Keratinocyte (primary cell): ENCODE data around the gene SPIN1. TPM values are rescaled to one million over a fixed set of nuclear protein-coding genes. Genes with fewer than 3 reads are reported as not detected.
"Not testable (repeated sequence)": the region's sequence is repeated elsewhere in the genome, so short reads cannot be mapped to it uniquely, and the experiment has no call there.

Source experiments
- DNase-seq: peaks from one replicate; pipeline ENCODE4 v3.0.0-alpha.2; 2011; ENCODE audit warnings: low read depth, missing footprints, low spot score
- FAIRE-seq: peaks from 2 replicates; lab custom pipeline; 2011; peaks lifted over from hg19 to GRCh38; lab: Jason Lieb, UNC
- H2AFZ ChIP-seq: 2 replicates; pipeline ENCODE4 v1.6.0; 2012; ENCODE audit warnings: low read length, control low read depth, inconsistent platforms; ENCODE audit not compliant: control insufficient read depth
- H3K27ac ChIP-seq: 2 replicates; pipeline ENCODE4 v1.5.1; 2011; ENCODE audit warnings: low read length; ENCODE audit not compliant: control insufficient read depth, insufficient read depth
- H3K27me3 ChIP-seq: 3 replicates; pipeline ENCODE4 v1.6.0; 2011; ENCODE audit warnings: low read length; ENCODE audit not compliant: control insufficient read depth, insufficient read depth; ENCODE audit errors: extremely low read depth
- H3K36me3 ChIP-seq, 2 experiments: 2 replicates in 1 of 2; 3 replicates in 1 of 2; pipeline ENCODE4 v1.5.1; 2011; ENCODE audit warnings: low read length in 2 of 2, mild to moderate bottlenecking in 1 of 2; ENCODE audit not compliant: control insufficient read depth in 2 of 2, insufficient read depth in 2 of 2; ENCODE audit errors: extremely low read depth in 1 of 2
- H3K4me1 ChIP-seq: 3 replicates; pipeline ENCODE4 v1.5.1; 2011; ENCODE audit warnings: low read length; ENCODE audit not compliant: control insufficient read depth, insufficient read depth; ENCODE audit errors: extremely low read depth
- H3K4me2 ChIP-seq: 3 replicates; pipeline ENCODE4 v1.6.0; 2011; ENCODE audit warnings: low read depth, low read length; ENCODE audit not compliant: control insufficient read depth, insufficient read depth; ENCODE audit errors: extremely low read depth
- H3K4me3 ChIP-seq, 3 experiments: fragments of 200-600 bp in 1 of 3; sonication (generic) in 1 of 3; 2 replicates in 2 of 3; 3 replicates in 1 of 3; pipeline ENCODE4 v1.5.1; 2011 to 2016; ENCODE audit warnings: low read length in 3 of 3, mild to moderate bottlenecking in 3 of 3, control low read depth in 2 of 3, inconsistent platforms in 1 of 3, low read depth in 1 of 3, mixed read lengths in 1 of 3, mixed run types in 1 of 3, moderate library complexity in 1 of 3; ENCODE audit not compliant: control insufficient read depth in 2 of 3, insufficient read depth in 2 of 3; ENCODE audit errors: extremely low read depth in 1 of 3
- H3K79me2 ChIP-seq: 2 replicates; pipeline ENCODE4 v1.6.0; 2012; ENCODE audit warnings: low read length; ENCODE audit not compliant: control insufficient read depth, insufficient read depth
- H3K9ac ChIP-seq: 3 replicates; pipeline ENCODE4 v1.6.0; 2011; ENCODE audit warnings: low read length; ENCODE audit not compliant: control insufficient read depth, insufficient read depth; ENCODE audit errors: extremely low read depth
- H3K9me1 ChIP-seq: 3 replicates; pipeline ENCODE4 v1.6.0; 2011; ENCODE audit warnings: low read length; ENCODE audit not compliant: control insufficient read depth, insufficient read depth; ENCODE audit errors: extremely low read depth
- H3K9me3 ChIP-seq: 2 replicates; pipeline ENCODE4 v1.5.1; 2012; ENCODE audit warnings: low read depth, low read length; ENCODE audit not compliant: control insufficient read depth
- H4K20me1 ChIP-seq: 3 replicates; pipeline ENCODE4 v1.6.0; 2011; ENCODE audit warnings: low read length; ENCODE audit not compliant: control insufficient read depth, insufficient read depth; ENCODE audit errors: extremely low read depth
- EZH2 ChIP-seq: IDR thresholded peaks from one replicate; pipeline ENCODE4 v1.6.1; 2012; ENCODE audit warnings: inconsistent platforms, mild to moderate bottlenecking, low read length, moderate library complexity
- dilution Hi-C: fragments of 300-500 bp; cut with MboI; formaldehyde crosslinking; loops from one replicate; pipeline ENCODE4 v1.7.0; 2020; ENCODE audit warnings: low sequenced_read_pairs; ENCODE audit not compliant: extremely low pct_ligation_motif_present
- polyA plus RNA-seq, 5 experiments: library from polyadenylated mRNA; depleted of rRNA in 3 of 5; stranded (reverse) in 3 of 5; stranded (forward) in 1 of 5; unstranded in 1 of 5; fragments of >200 nt; gene quantifications; 1 replicate in 1 of 5; 2 replicates in 3 of 5; 3 replicates in 1 of 5; pipeline versions ENCODE4 v1.2.1 to v1.2.3, GENCODE V29; 2011 to 2012; ENCODE audit warnings: missing spikeins in 2 of 5, low read depth in 1 of 5, low replicate concordance in 1 of 5
- TF ChIP-seq, protein P1 (sequence below), 3 experiments: IDR thresholded peaks in 1 of 3; conservative IDR thresholded peaks in 1 of 3; optimal IDR thresholded peaks in 1 of 3; 2 replicates in 2 of 3; 3 replicates in 1 of 3; pipeline versions ENCODE3 to v1.5.1; 2011; ENCODE audit warnings: low read length in 3 of 3, mild to moderate bottlenecking in 3 of 3, moderate library complexity in 2 of 3, control low read depth in 1 of 3, inconsistent platforms in 1 of 3; ENCODE audit not compliant: insufficient read depth in 2 of 3; ENCODE audit errors: extremely low read depth in 1 of 3

The SPIN1 gene
- polyA plus RNA-seq, 1 donor (not counting 4 experiments of a cell fraction or from before 2014, with no cell fraction given) = 68.8 TPM

DNA sequence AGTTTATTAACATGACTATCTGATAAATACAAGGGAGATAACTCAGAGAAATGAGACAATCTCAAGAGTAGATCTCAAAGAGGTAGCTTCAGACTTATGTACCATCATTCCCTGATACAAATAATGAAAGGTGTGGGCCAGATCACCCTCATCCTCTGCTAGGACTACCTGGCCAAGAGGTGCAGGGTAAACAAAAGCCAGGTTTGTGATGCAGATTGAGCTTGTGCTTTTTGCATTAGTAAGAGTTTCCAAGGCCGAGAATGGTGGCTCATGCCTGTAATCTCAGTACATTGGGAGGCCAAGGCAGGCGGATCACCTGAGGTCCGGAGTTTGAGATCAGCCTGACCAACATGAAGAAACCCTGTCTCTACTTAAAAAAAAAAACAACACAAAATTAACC lies 8.9 kb upstream of the SPIN1 start:
- no peak overlapping the region for H3K9ac ChIP-seq
- no peak overlapping the region for H2AFZ ChIP-seq
- H3K27ac ChIP-seq = no peak overlapping the region
- H3K4me1 ChIP-seq = no peaks in the 10 kb centered on the region
- no peaks in the 10 kb centered on the region for H3K79me2 ChIP-seq
- H3K36me3 ChIP-seq = no peaks in the 10 kb centered on the region
- no peak for DNase-seq
- dilution Hi-C loops = no loop called here
- no peaks in the 10 kb centered on the region for H3K9me1 ChIP-seq
- H3K4me3 ChIP-seq = no peak overlapping the region
- FAIRE-seq = no peak
- TF ChIP-seq, protein P1, sequence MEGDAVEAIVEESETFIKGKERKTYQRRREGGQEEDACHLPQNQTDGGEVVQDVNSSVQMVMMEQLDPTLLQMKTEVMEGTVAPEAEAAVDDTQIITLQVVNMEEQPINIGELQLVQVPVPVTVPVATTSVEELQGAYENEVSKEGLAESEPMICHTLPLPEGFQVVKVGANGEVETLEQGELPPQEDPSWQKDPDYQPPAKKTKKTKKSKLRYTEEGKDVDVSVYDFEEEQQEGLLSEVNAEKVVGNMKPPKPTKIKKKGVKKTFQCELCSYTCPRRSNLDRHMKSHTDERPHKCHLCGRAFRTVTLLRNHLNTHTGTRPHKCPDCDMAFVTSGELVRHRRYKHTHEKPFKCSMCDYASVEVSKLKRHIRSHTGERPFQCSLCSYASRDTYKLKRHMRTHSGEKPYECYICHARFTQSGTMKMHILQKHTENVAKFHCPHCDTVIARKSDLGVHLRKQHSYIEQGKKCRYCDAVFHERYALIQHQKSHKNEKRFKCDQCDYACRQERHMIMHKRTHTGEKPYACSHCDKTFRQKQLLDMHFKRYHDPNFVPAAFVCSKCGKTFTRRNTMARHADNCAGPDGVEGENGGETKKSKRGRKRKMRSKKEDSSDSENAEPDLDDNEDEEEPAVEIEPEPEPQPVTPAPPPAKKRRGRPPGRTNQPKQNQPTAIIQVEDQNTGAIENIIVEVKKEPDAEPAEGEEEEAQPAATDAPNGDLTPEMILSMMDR (optimal IDR thresholded peaks at IDR 0.05 in 1 of 3, IDR thresholded peaks at IDR 0.05 in 1 of 3, conservative IDR thresholded peaks at IDR 0.05 in 1 of 3; ENCODE audit: extremely low read depth in 1 of 3, insufficient read depth in 2 of 3, low read length in 3 of 3) = no peak
- no peak for TF ChIP-seq EZH2
- H3K4me2 ChIP-seq = no peak overlapping the region
- H4K20me1 ChIP-seq = no peaks in the 10 kb centered on the region
- H3K9me3 ChIP-seq = no peaks in the 10 kb centered on the region
- no peaks in the 10 kb centered on the region for H3K27me3 ChIP-seq

DNA sequence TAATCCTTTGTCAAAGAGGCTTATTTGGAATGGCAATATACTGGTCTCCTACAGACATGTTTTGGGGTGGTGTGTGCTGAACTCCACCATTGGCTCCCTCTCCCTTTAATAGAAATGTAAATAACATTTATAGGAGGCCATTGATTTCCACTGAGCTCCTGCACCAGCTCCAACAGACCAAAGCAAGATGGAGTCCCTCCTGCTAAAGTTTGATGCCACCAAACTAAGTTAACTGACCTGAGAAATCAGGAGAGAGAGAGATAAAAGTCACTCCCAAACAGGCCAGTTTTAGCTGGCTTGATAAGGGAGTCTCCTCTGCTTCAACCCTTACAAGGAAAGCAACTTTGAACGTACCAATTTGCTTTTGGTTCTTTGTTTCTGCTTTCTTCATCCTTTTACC lies 8.1 kb upstream of the SPIN1 start:
- dilution Hi-C loops = no loop called here
- H3K4me3 ChIP-seq = no peak overlapping the region
- no peak for DNase-seq

DNA sequence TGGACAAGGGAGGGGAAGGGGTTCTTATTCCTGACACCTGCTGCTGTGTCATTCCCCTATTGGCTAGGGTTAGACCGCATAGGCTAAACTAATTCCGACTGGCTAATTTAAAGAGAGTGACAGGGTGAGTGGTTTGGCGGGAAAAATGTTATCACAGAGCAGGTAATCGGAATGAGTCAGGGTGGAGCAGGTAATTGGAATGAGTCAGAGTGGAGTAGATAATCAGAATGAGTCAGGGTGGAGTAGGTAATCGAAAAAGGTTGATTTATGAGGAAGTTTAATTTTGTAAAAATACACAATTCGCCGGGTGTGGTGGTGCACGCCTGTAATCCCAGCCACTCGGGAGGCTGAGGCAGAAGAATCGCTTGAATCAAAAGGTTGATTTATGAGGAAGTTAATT lies 6.9 kb upstream of the SPIN1 start:
- H3K9me1 ChIP-seq, H3K4me2 ChIP-seq, H4K20me1 ChIP-seq, H3K4me3 ChIP-seq, H3K79me2 ChIP-seq, H3K36me3 ChIP-seq, H3K9ac ChIP-seq, H3K9me3 ChIP-seq, H3K4me1 ChIP-seq, FAIRE-seq, dilution Hi-C loops, H3K27ac ChIP-seq, H2AFZ ChIP-seq, DNase-seq, H3K27me3 ChIP-seq: not testable (repeated sequence)

More for the DNA sequence above, 8.1 kb upstream of the SPIN1 start:
- H3K9ac ChIP-seq = no peak overlapping the region
- no peaks in the 10 kb centered on the region for H3K36me3 ChIP-seq
- H3K4me2 ChIP-seq = no peak overlapping the region
- FAIRE-seq = no peak
- no peaks in the 10 kb centered on the region for H3K9me1 ChIP-seq
- no peak overlapping the region for H2AFZ ChIP-seq
- H3K27ac ChIP-seq = no peak overlapping the region
- TF ChIP-seq, protein P1 (optimal IDR thresholded peaks at IDR 0.05 in 1 of 3, IDR thresholded peaks at IDR 0.05 in 1 of 3, conservative IDR thresholded peaks at IDR 0.05 in 1 of 3; ENCODE audit: extremely low read depth in 1 of 3, insufficient read depth in 2 of 3, low read length in 3 of 3) = no peak
- no peak for TF ChIP-seq EZH2
- no peaks in the 10 kb centered on the region for H3K27me3 ChIP-seq
- H3K79me2 ChIP-seq = no peaks in the 10 kb centered on the region
- H3K4me1 ChIP-seq = no peaks in the 10 kb centered on the region
- no peaks in the 10 kb centered on the region for H4K20me1 ChIP-seq
- H3K9me3 ChIP-seq = no peaks in the 10 kb centered on the region
